IMR-90 (cell line): ENCODE measurements around the gene FAM227B. TPM values are rescaled to one million over a fixed set of nuclear protein-coding genes. Genes with fewer than 3 reads are reported as not detected.

Experiments used
- ATAC-seq: fragments of 200-7000 bp; cut with Tn5 transposase; 2 replicates; pipeline ENCODE4 v1.9.1; 2020; ENCODE audit warnings: low read depth, mild to moderate bottlenecking, moderate library complexity
- BruUV-seq: library from RNA; stranded (reverse); fragments of 400-500 nt; replicated peaks from 2 replicates; lab custom pipeline; 2021; lab: Mats Ljungman, UMichigan
- CTCF ChIA-PET: fragments of 300-600 bp; formaldehyde crosslinking; extraction: SDS; loops from one replicate; lab custom pipeline; 2021; ENCODE audit warnings: antibody characterized with exemption; lab: Yijun Ruan, JAX
- POLR2A ChIA-PET: fragments of 300-600 bp; sonication (Branson Sonifier 250); formaldehyde crosslinking; loops from one replicate; lab custom pipeline; 2022; ENCODE audit warnings: antibody characterized with exemption; ENCODE audit not compliant: unreplicated experiment; lab: Charles Lee
- DNase-seq: peaks from one replicate; pipeline ENCODE4 v3.0.0; 2013
- H2AFZ ChIP-seq: replicated peaks from 2 replicates; pipeline ENCODE3; 2013; ENCODE audit warnings: low read length, mild to moderate bottlenecking; ENCODE audit not compliant: poor library complexity
- H2AK5ac ChIP-seq: 2 replicates; pipeline ENCODE4 v1.6.1; 2013; ENCODE audit warnings: low read depth, low read length, inconsistent platforms
- H2AK9ac ChIP-seq: replicated peaks from 2 replicates; pipeline ENCODE3; 2013; ENCODE audit warnings: mild to moderate bottlenecking, low read depth, low read length, moderate library complexity; ENCODE audit not compliant: poor library complexity
- H2BK120ac ChIP-seq: 2 replicates; pipeline ENCODE4 v1.6.1; 2013; ENCODE audit warnings: low read depth, low read length, inconsistent platforms
- H2BK15ac ChIP-seq: 3 replicates; pipeline ENCODE4 v1.6.1; 2013; ENCODE audit warnings: low read depth, low read length, inconsistent platforms
- H2BK20ac ChIP-seq: 2 replicates; pipeline ENCODE4 v1.6.1; 2013; ENCODE audit warnings: low read depth, mild to moderate bottlenecking, inconsistent platforms, low read length, moderate library complexity
- H2BK5ac ChIP-seq: 2 replicates; pipeline ENCODE4 v1.6.1; 2013; ENCODE audit warnings: mild to moderate bottlenecking, low read depth, low read length, inconsistent platforms; ENCODE audit not compliant: poor library complexity, severe bottlenecking
- H3K14ac ChIP-seq: replicated peaks from 2 replicates; pipeline ENCODE4 v1.6.1; 2013; ENCODE audit warnings: low read depth, low read length, inconsistent platforms
- H3K18ac ChIP-seq: 2 replicates; pipeline ENCODE4 v1.6.1; 2013; ENCODE audit warnings: low read depth, low read length, control low read depth
- H3K23ac ChIP-seq: 2 replicates; pipeline ENCODE4 v1.6.1; 2013; ENCODE audit warnings: low read depth, low read length, inconsistent platforms
- H3K27ac ChIP-seq: 2 replicates; pipeline ENCODE4 v1.5.1; 2013; ENCODE audit warnings: mild to moderate bottlenecking, control low read depth, low read length; ENCODE audit not compliant: insufficient read depth
- H3K27me3 ChIP-seq: 2 replicates; pipeline ENCODE4 v1.6.1; 2013; ENCODE audit warnings: low read length; ENCODE audit not compliant: control insufficient read depth, insufficient read depth
- H3K36me3 ChIP-seq: 2 replicates; pipeline ENCODE4 v1.6.1; 2013; ENCODE audit warnings: low read length, mixed read lengths; ENCODE audit not compliant: control insufficient read depth, insufficient read depth
- H3K4ac ChIP-seq: 2 replicates; pipeline ENCODE4 v1.6.1; 2013; ENCODE audit warnings: low read depth, low read length, inconsistent platforms
- H3K4me1 ChIP-seq: 2 replicates; pipeline ENCODE4 v1.6.1; 2013; ENCODE audit warnings: low read length, mixed read lengths; ENCODE audit not compliant: control insufficient read depth, insufficient read depth
- H3K4me2 ChIP-seq: 2 replicates; pipeline ENCODE4 v1.6.1; 2013; ENCODE audit warnings: low read depth, mild to moderate bottlenecking, control low read depth, low read length, moderate library complexity
- H3K4me3 ChIP-seq: 2 replicates; pipeline ENCODE4 v1.5.1; 2013; ENCODE audit warnings: low read depth, mild to moderate bottlenecking, control low read depth, low read length, moderate library complexity; ENCODE audit not compliant: insufficient read depth
- H3K56ac ChIP-seq: 2 replicates; pipeline ENCODE4 v1.6.1; 2013; ENCODE audit warnings: low read length, inconsistent platforms; ENCODE audit not compliant: insufficient read depth; ENCODE audit errors: extremely low read depth
- H3K79me1 ChIP-seq, 2 experiments: 2 replicates each; pipeline ENCODE4 v1.6.1; 2013; ENCODE audit warnings: low read length in 2 of 2, inconsistent platforms in 1 of 2, low read depth in 1 of 2
- H3K9ac ChIP-seq: 2 replicates; pipeline ENCODE4 v1.6.1; 2013; ENCODE audit warnings: low read depth, low read length, control low read depth
- H3K9me1 ChIP-seq: 2 replicates; pipeline ENCODE4 v1.6.1; 2013; ENCODE audit warnings: low read length, inconsistent platforms; ENCODE audit not compliant: insufficient read depth
- H3K9me3 ChIP-seq: 2 replicates; pipeline ENCODE4 v1.6.1; 2013; ENCODE audit warnings: low read length; ENCODE audit not compliant: control insufficient read depth, insufficient read depth
- H4K20me1 ChIP-seq: 2 replicates; pipeline ENCODE4 v1.6.1; 2013; ENCODE audit warnings: low read length, inconsistent platforms; ENCODE audit not compliant: insufficient read depth
- H4K5ac ChIP-seq: 2 replicates; pipeline ENCODE4 v1.6.1; 2013; ENCODE audit warnings: mild to moderate bottlenecking, low read depth, low read length, control low read depth
- H4K8ac ChIP-seq, 2 experiments: 2 replicates each; pipeline ENCODE4 v1.6.1; 2013; ENCODE audit warnings: low read depth in 2 of 2, low read length in 2 of 2, control low read depth in 1 of 2, inconsistent platforms in 1 of 2
- H4K91ac ChIP-seq: 2 replicates; pipeline ENCODE4 v1.6.1; 2013; ENCODE audit warnings: low read depth, low read length, inconsistent platforms; ENCODE audit not compliant: insufficient read depth
- BHLHE40 ChIP-seq: fragments of 150-350 bp; IDR thresholded peaks from 2 replicates; pipeline ENCODE4 v1.6.1; 2016; ENCODE audit warnings: mild to moderate bottlenecking, low read depth, low read length
- CEBPB ChIP-seq: IDR thresholded peaks from 2 replicates; pipeline ENCODE4 v1.6.1; 2012; ENCODE audit warnings: low read depth, low read length, improper control_type of control experiment
- CTCF ChIP-seq: conservative IDR thresholded peaks from 2 replicates; pipeline ENCODE4 v1.5.1; 2012; ENCODE audit warnings: mild to moderate bottlenecking, low read depth, low read length, improper control_type of control experiment
- ELK1 ChIP-seq: fragments of 150-350 bp; IDR thresholded peaks from 2 replicates; pipeline ENCODE4 v1.6.1; 2016; ENCODE audit warnings: low read depth, mild to moderate bottlenecking, low read length, moderate library complexity, borderline replicate concordance
- FOS ChIP-seq: fragments of 150-350 bp; IDR thresholded peaks from 2 replicates; pipeline ENCODE4 v1.6.1; 2016; ENCODE audit warnings: low read depth, low read length
- MAFK ChIP-seq: IDR thresholded peaks from 2 replicates; pipeline ENCODE4 v1.6.1; 2012; ENCODE audit warnings: low read depth, low read length, improper control_type of control experiment
- MAZ ChIP-seq: IDR thresholded peaks from 2 replicates; pipeline ENCODE4 v1.6.1; 2012; ENCODE audit warnings: low read depth, mild to moderate bottlenecking, low read length, improper control_type of control experiment, moderate library complexity, borderline replicate concordance
- NFE2L2 ChIP-seq: fragments of 150-350 bp; IDR thresholded peaks from 2 replicates; pipeline ENCODE4 v1.6.1; 2016; ENCODE audit warnings: low read depth, mild to moderate bottlenecking, low read length
- RAD21 ChIP-seq: IDR thresholded peaks from 2 replicates; pipeline ENCODE4 v1.6.1; 2012; ENCODE audit warnings: low read length, improper control_type of control experiment
- USF2 ChIP-seq: fragments of 150-350 bp; IDR thresholded peaks from 2 replicates; pipeline ENCODE4 v1.6.1; 2017; ENCODE audit warnings: mild to moderate bottlenecking, antibody characterized with exemption, low read length, low read depth
- WGBS, 2 experiments: methylation state at CpG; one replicate each; pipeline versions ENCODE4 v1.1.5 to v1.1.7; 2013; ENCODE audit warnings: missing lambda C conversion rate in 2 of 2; ENCODE audit not compliant: insufficient read length in 1 of 2; ENCODE audit errors: extremely low coverage in 2 of 2; 5-methylcytosine and 5-hydroxymethylcytosine counted together
- dilution Hi-C: fragments of 300-500 bp; cut with HindIII; formaldehyde crosslinking; loops from one replicate; pipeline ENCODE4 v1.14.3; 2018; ENCODE audit warnings: low sequenced_read_pairs; ENCODE audit not compliant: unreplicated experiment
- in situ Hi-C: fragments of 300-500 bp; cut with MboI; formaldehyde crosslinking; loops from 3 replicates; pipeline ENCODE4 v1.14.3; 2019; ENCODE audit warnings: low sequenced_read_pairs, inconsistent platforms, mixed read lengths
- intact Hi-C: fragments of 100-400 bp; cut with micrococcal nuclease; formaldehyde crosslinking; loops from 2 replicates; pipeline ENCODE4 v1.10.0; 2022
- polyA plus RNA-seq, 3 experiments: library from polyadenylated mRNA; depleted of rRNA; stranded (reverse); fragments of >200 nt; gene quantifications; 2 replicates each; pipeline ENCODE4 v1.2.3, GENCODE V29; 2012; ENCODE audit warnings: low replicate concordance in 1 of 3
- total RNA-seq: library from RNA; depleted of rRNA; stranded (reverse); fragments of >200 nt; gene quantifications from 2 replicates; pipeline ENCODE4 v1.2.3, GENCODE V29; 2012

The FAM227B gene
- total and polyA plus RNA-seq, 2 of the 4 experiments (the other 2 are of a cell fraction) = 1.8 to 3.0 TPM

- Histone ChIP-seq H3K14ac (no peak overlapping the region), H3K18ac (no peak overlapping the region), H3K4ac (no peak overlapping the region), H4K8ac (no peak overlapping the region), H2AK9ac (no peak overlapping the region), H2AFZ (no peak overlapping the region), H3K9me3 (no peaks in the 10 kb centered on the region), H3K36me3 (no peaks in the 10 kb centered on the region), H3K4me1 (peaks cover 5% of the 10 kb centered on the region), H3K9ac (no peak overlapping the region), H3K23ac (no peak overlapping the region), H4K91ac (no peak overlapping the region), H3K79me1 (no peaks in the 10 kb centered on the region), H3K56ac (no peak overlapping the region), H2BK15ac (no peak overlapping the region; the same call in 2 of the 3 replicates), H2BK120ac (no peak overlapping the region), H2BK5ac (no peak overlapping the region), H3K27ac (no peak overlapping the region), H2AK5ac (no peak overlapping the region), H2BK20ac (no peak overlapping the region), H3K4me2 (no peak overlapping the region), H3K27me3 (no peaks in the 10 kb centered on the region), H3K4me3 (no peak overlapping the region), H4K20me1 (no peaks in the 10 kb centered on the region), H3K9me1 (no peaks in the 10 kb centered on the region; the same call in 1 of the 2 replicates), H4K5ac (0 out of 2 replicates have a peak overlapping the region, but pooled peaks have one; percentile 12)
- intact Hi-C loops = no loop called here
- in situ Hi-C loops = no loop called here
- DNase-seq = peak; percentile 1
- POLR2A ChIA-PET = no interaction called here
- TF ChIP-seq RAD21 (no peak), ELK1 (no peak), USF2 (no peak), CEBPB (no peak), MAZ (no peak), CTCF (no peak), FOS (no peak), NFE2L2 (no peak), BHLHE40 (no peak), MAFK (no peak)
- 88% methylated on average over 1 of the region's 5 CpGs; no CpG with 5 or more reads in 1 of the 2 experiments for WGBS, 2 experiments
- ATAC-seq = no peak
- dilution Hi-C loops = no loop called here
- BruUV-seq = no TSS peak
- CTCF ChIA-PET = no interaction called here
Measured at GRCh38 chr15:49380912-49381311, 239.7 kb downstream of the FAM227B start.
